Left ventricle myocardium inferior (tissue), 1 donor: Measurements from ENCODE around the gene PRMT2. TPM values are rescaled to one million over a fixed set of nuclear protein-coding genes. Genes with fewer than 3 reads are reported as not detected.

Experiments used
- DNase-seq: peaks from one replicate; pipeline ENCODE4 v3.0.0-alpha.2; 2020
- H3K27ac ChIP-seq: fragments of 200-600 bp; replicated peaks from 2 replicates; pipeline ENCODE4 v1.8.0; 2021
- H3K27me3 ChIP-seq: fragments of 200-600 bp; 2 replicates; pipeline ENCODE4 v1.8.0; 2021; ENCODE audit warnings: low read depth
- H3K36me3 ChIP-seq: fragments of 200-600 bp; 2 replicates; pipeline ENCODE4 v1.8.0; 2021
- H3K4me1 ChIP-seq: fragments of 200-600 bp; 2 replicates; pipeline ENCODE4 v1.8.0; 2021
- H3K4me3 ChIP-seq: fragments of 200-600 bp; 2 replicates; pipeline ENCODE4 v1.8.0; 2021; ENCODE audit warnings: mild to moderate bottlenecking, moderate library complexity
- H3K9me3 ChIP-seq: fragments of 200-600 bp; replicated peaks from 2 replicates; pipeline ENCODE4 v1.8.0; 2021
- CTCF ChIP-seq: fragments of 200-600 bp; IDR thresholded peaks from 2 replicates; pipeline ENCODE4 v1.8.0; 2021; ENCODE audit warnings: antibody characterized with exemption, mild to moderate bottlenecking, borderline replicate concordance
- intact Hi-C: fragments of 100-400 bp; cut with micrococcal nuclease; formaldehyde crosslinking; loops from one replicate; pipeline ENCODE4 v1.11.0; 2022
- long read RNA-seq: library from polyadenylated mRNA; unstranded; transcript quantifications from one replicate; pipeline ENCODE4 v2.0.0, GENCODE V29; 2021
- total RNA-seq: library from RNA; stranded (reverse); fragmentation: NEBNext Ultra II Directional; extraction: Animal tissue kit (Norgen Biotek cat#: 25700); gene quantifications from one replicate; pipeline ENCODE4 v1.2.1, GENCODE V29; 2021
- donor health status: DM: no; HTN: yes; CAD: no; lungs with severe emphysema.

Gene PRMT2
- 56.4 TPM for total RNA-seq
- long read RNA-seq, transcript PRMT2-206 (11 exons, 2,131 nt), result minor isoform, 14 of 193 reads
- long read RNA-seq, transcript PRMT2-203 (12 exons, 2,688 nt), result major isoform, 72 of 193 reads
- long read RNA-seq, partial matches to known transcripts, result 69 of 193 reads
- long read RNA-seq, other reads (novel, unspliced or antisense), result 35 of 193 reads

GRCh38 chr21:46635324-46636180 lies at the start of gene PRMT2:
Gene PRMT2 (plus strand): TSS chr21:46635674. CDS start chr21:46636952, 1,278 bp downstream.
- H3K27me3 ChIP-seq, result no peaks in the 10 kb centered on the region
- no peak for TF ChIP-seq CTCF
- intact Hi-C loops, result no loop called here
- peak; percentile 96 for DNase-seq
- no peaks in the 10 kb centered on the region for H3K9me3 ChIP-seq
- H3K4me1 ChIP-seq, result peaks cover 54% of the 10 kb centered on the region
- no peaks in the 10 kb centered on the region for H3K36me3 ChIP-seq
- peak within 1 kb of the TSS; percentile 99 for H3K27ac ChIP-seq
- peak within 1 kb of the TSS; percentile 95 for H3K4me3 ChIP-seq

- Histone ChIP-seq H3K9me3 (peaks cover 57% of the 10 kb centered on the region), H3K4me3 (no peak overlapping the region), H3K36me3 (no peaks in the 10 kb centered on the region), H3K27me3 (no peaks in the 10 kb centered on the region), H3K4me1 (peaks cover 10% of the 10 kb centered on the region), H3K27ac (no peak overlapping the region)
- TF ChIP-seq CTCF, result no peak
- intact Hi-C loops, result no loop called here
- DNase-seq, result no peak
These were observed 41.2 kb upstream of the PRMT2 start for GRCh38 chr21:46594276-46594675.

GRCh38 chr21:46596201-46596600 lies 39.3 kb upstream of the PRMT2 start:
- TF ChIP-seq CTCF, result no peak
- Histone ChIP-seq H3K9me3 (peaks cover 38% of the 10 kb centered on the region), H3K4me1 (peaks cover 20% of the 10 kb centered on the region), H3K4me3 (no peak overlapping the region), H3K36me3 (no peaks in the 10 kb centered on the region), H3K27ac (no peak overlapping the region), H3K27me3 (no peaks in the 10 kb centered on the region)
- no peak for DNase-seq
- intact Hi-C loops, result no loop called here

- Histone ChIP-seq H3K27me3 (no peaks in the 10 kb centered on the region), H3K27ac (no peak overlapping the region), H3K9me3 (peaks cover 30% of the 10 kb centered on the region), H3K4me1 (peaks cover 20% of the 10 kb centered on the region), H3K4me3 (no peak overlapping the region), H3K36me3 (no peaks in the 10 kb centered on the region)
- TF ChIP-seq CTCF, result no peak
- no peak for DNase-seq
- intact Hi-C loops, result no loop called here
These were observed 38.4 kb upstream of the PRMT2 start for GRCh38 chr21:46597031-46597430.

GRCh38 chr21:46597896-46598343 lies 37.6 kb upstream of the PRMT2 start:
- TF ChIP-seq CTCF, result no peak
- Histone ChIP-seq H3K4me1 (peaks cover 20% of the 10 kb centered on the region), H3K4me3 (no peak overlapping the region), H3K36me3 (no peaks in the 10 kb centered on the region), H3K9me3 (peaks cover 22% of the 10 kb centered on the region), H3K27me3 (no peaks in the 10 kb centered on the region), H3K27ac (no peak overlapping the region)
- intact Hi-C loops, result no loop called here
- DNase-seq, result no peak
